HG03103 (cell line): ENCODE data around the gene CKAP2L.

Source experiments
- ATAC-seq: cut with Tn5 transposase; IDR thresholded peaks from one replicate; pipeline ENCODE4 v1.9.1; 2021; ENCODE audit warnings: low read depth; ENCODE audit not compliant: unreplicated experiment

Gene CKAP2L, protein sequence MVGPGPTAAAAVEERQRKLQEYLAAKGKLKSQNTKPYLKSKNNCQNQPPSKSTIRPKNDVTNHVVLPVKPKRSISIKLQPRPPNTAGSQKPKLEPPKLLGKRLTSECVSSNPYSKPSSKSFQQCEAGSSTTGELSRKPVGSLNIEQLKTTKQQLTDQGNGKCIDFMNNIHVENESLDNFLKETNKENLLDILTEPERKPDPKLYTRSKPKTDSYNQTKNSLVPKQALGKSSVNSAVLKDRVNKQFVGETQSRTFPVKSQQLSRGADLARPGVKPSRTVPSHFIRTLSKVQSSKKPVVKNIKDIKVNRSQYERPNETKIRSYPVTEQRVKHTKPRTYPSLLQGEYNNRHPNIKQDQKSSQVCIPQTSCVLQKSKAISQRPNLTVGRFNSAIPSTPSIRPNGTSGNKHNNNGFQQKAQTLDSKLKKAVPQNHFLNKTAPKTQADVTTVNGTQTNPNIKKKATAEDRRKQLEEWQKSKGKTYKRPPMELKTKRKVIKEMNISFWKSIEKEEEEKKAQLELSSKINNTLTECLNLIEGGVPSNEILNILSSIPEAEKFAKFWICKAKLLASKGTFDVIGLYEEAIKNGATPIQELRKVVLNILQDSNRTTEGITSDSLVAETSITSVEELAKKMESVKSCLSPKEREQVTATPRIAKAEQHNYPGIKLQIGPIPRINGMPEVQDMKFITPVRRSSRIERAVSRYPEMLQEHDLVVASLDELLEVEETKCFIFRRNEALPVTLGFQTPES

DNA sequence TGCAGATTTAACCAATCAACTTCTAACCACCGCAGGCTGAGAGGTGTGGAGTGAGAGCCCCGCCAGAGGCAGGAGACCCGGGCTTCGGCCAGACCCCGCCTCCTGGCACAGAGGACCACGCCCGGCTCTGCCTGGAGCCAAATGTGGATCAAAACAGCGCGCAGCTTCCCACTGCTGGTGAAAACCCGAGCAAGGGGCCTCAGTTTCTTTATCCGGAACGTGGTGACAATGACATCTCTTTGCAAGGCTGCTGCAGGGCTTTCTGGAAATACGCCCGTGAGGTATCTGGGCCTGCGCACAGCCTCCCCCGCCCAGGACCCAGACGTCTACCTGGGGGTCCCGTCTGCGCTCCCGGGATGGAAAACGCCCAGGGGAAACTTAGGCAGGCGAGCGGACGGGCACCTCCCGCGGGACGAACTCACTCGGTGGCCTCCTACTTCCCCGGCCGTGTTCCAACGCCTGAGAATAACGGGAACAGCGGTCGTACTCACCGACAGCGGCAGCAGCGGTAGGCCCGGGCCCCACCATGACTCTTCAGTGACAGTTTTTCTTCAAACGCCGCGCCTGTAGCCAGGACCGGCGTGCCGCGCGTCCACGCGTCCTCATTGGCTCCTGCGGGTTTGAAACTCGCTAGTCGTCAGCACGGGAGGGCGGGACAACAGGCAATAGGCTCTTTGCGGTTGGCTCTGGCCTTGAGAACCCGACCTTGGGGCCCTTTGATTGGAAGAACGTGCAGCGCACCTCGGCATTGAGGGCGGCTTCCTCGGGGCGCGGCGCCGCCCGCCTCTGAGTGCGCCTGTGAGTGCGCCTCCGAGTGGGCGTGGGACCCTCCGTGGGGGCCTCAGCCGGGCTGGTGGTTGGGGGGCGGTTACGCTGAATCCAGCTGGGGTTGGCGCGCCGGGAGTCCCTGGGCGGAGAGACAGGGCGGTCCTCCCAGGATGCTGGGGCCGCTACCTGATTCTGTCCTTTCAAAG, at the start of gene CKAP2L:
CKAP2L (minus strand) TSS at position 539 of the 974 bp plus-strand sequence; CDS start at position 528, 11 bp downstream.
- peak; percentile 94 for ATAC-seq

DNA sequence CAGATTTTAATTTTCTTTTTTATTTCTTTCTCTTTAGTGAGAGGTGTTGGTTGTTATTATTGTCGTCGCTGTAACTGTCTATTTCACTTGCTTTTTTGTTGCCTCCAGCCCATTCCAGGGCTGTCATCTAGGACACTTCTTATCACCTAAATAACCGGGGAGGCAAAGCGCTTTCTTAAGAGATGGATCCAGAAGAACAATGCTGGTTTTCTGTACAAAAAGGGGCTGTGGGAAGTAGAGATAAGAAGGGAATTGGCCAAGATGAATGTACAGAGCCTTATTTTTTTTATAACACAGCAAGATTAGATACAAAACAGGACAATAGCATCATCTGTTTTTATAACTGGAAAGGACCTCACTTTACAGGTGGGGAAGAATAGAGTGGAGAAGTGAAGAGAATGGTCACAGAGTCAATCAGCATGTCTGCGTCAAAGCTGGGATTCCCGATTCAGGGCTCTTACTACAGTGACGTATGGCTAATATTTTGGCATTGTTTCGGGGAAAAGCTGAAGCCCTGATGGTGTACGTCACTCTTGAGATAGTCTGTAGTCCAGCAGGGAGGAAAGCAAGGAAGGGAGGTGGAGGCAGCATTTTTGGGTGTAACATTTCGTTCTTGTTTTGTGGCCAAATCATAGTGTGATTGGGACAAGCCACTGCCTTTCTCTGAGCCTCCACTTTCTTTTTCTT, 49.0 kb upstream of the CKAP2L start:
- no peak for ATAC-seq

DNA sequence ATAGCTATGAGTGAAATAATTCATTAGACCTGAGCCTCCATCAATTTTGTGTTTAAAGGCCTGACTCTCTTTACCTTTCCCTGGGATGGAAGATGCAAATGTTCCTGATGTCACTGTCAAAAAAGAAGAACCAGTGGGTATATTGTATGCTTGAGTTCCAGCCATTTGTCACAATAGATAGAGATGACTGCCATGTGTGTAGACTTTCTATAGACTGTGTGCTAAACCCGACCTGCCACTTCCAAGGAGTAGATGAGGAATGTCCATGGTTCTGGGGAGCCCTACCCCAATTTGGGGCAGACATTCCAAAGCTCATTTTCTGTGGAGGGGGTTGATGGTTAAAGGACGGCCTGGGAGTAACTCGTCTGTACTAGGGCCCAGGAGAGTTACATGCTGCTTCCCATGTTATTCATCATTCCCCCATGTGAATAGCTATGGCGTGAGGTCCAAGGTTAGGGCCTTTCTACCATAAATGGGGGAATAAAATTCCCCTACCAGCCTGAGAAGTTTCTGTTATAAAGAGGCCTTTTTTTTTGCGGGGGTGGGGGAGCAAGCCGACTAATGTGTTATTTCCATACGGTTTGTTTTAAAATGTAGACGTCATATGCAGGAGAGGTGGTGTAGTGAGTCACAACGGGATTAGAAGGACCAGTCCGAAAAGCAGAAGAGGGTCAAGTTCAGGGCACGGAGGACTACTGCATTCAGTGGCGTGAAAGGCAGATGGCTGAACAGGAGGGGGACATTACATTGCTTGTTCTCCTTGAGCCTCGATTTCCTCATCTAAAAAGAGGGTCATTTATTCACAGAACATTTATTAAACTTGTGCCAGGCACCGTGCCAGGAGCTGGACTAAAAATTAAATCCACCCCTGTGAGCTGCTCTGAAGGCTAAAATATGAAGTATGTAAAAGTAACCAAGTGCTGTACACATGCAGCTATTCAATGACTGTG, 48.2 kb upstream of the CKAP2L start:
- no peak for ATAC-seq

DNA sequence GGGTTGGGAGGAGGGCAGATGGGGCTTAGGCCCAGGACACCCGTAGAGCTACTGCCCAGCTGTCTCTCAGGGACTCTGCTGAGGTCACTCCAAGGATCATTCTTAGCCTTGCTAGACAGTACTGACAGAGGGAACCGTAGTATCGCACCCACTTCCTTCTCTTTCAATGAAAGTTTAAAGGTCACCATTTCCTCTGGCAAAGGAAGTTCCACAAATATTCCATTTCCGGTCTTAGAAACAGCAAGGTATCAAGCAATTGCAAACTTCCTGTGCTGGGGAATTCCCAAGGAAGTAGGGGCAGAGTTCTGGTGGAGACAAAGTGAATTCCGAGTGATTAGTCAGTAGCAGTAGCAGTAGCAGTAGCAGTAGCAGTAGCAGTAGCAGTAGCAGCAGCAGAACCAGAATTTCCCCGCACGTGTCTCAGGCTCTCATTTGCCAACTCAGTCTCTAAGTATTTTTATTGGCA, 47.5 kb upstream of the CKAP2L start:
- no peak for ATAC-seq

DNA sequence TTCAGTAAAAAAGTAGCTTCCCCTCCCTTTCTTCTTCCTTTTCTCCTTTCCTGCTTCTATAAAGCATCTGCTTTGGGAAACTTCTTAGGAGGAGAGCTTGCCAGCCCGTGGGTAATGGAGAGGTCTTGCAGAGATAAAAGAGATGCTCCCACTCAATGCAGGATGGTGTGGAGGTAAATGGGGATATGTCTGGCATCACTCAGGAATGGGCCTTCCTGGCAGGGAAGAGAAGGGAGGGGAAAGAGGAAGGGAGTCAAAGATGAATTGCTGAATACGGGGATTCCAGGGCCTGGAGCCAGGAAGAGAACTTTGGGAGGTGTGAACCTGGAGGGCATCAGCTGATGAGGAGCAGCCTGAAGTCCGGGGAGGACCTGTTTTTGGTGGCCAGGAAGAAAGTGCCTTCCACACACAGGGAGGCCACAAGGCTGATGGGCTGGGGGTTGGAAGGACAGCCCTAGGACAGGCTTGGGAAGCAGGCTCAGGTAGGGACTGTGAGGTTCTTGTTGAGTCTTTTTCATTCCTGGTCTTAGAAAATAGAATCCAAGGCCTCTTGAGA, 46.9 kb upstream of the CKAP2L start:
- ATAC-seq, result no peak

DNA sequence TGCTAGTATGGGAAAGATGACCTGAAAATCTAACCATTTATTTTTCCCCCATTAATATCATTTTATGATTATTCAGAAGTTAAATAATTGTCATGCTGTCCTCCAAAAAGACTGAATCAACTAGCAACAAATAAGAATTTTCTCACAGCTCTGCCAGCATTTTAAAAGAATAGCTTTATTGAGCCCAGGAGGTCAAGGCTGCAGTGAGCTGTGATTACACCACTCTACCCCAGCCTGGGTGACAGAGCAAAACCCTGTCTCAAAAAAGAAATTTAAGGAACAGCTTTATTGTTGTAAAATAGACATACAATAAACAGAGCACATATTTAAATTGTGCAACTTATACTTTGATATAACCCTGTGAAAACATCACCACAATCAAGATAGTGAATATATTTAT, 44.7 kb upstream of the CKAP2L start:
- no peak for ATAC-seq

DNA sequence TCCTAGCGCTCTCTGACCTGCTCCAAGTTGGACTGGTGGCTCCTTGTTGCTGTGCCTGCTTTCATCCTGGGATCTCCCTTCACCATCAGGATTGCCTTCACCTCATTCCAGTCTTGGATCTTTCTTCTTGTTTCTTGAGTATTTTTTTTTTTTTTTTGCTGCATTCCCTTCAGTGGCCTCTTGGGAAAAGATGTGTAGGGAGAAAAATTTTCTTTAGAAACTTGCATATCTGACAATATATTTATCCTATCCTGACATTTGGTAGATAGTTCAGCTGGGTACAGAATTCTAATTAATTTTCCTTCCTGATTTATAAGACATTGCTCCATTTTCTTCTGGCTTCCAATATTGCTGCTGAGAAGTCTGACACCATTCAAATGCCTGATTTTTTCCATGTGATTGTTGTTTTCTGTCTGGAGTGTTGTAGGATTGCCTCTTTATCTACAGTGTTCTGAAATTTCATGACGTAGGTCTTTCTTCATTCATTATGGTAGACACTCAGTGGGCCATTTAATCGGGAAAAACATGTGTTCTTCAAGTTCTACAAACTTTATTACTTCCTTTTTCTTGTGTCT, 42.9 kb upstream of the CKAP2L start:
- no peak for ATAC-seq

DNA sequence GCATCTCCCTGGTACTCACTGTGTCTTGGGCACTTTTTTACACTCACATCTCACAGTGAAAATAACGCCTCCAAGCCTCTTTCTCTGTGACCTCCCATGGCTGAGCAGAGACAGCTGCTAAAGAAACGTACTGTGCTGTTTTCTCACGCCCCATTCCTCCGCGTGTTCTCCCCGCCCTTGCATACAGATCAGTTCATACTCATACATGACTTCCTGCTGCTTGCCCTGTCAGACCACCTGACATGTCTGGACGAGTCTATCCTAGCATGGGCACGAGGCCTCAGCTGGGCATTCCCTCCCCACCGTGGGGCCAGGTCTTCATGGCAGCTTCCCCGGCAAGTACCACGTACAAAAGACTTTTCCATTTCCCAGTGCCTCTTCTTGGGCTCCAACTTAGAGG, 41.1 kb upstream of the CKAP2L start:
- no peak for ATAC-seq

DNA sequence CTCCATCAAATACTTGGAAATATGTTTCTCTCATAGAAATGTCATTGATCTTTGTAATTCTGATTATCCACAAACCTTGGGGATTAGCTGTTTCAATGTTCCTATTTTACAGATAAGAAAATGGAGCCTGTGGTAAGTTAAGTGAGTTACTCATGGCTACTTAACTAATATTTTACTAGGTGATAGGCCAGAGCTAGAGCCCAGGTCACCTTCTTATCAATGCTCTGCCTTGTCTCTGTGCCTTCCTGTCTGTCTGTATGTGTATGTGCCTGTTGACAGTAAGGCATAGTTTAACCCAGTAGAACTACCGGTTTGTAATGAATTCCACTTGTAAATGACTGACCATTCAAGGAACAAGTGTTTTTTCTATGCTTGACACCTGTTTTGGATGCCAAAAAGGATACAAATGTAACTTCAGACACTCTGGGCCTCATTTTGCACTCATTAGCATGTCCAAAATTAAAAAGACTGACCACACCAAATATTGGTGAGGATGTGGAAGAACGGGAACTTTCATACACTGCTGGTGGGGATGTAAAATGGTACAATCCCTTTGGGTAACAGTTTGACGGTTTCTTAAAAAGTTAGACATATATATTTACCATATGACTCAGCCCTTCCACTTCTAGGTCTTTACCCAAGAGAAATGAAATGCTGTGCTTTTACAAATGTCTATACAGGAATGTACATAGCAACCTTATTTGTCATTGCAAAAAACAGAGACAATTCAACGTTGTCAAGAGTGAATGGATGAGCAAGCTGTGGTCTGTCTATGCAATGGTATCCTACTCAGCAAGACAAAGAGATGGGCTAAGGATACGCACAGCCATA, 39.5 kb upstream of the CKAP2L start:
- no peak for ATAC-seq

DNA sequence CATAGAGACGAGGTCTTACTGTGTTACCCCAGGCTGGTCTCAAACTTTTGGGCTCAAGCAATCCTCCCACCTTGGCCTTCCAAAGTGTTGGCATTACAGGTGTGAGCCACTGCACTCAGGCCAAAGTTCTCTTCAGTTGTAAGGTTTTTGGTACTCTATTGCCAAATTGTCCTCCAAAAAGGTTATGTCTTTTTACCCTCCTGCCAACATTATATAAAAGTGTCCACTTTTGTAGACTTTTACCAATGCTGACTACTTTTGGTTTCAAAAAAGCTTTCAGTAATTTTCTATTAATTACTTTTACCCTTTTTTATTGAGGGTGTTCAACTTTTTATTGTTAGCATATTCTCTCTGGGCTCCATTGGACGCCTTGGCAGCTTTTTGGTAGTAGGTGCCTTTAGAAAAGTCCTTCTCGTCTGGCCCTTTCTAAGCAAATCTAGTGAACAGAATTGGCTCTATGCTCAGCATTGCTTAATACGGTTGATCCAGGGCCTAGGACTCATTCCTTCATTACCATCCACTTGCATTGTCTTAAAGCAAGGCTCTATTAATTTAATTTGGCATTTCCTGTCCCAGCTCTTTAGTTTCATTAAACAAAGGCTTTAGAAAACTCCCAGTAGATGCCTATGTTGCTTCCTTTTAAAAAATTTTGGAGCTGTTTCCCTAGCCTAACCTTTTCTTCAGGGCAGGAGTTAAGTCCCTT, 36.6 kb upstream of the CKAP2L start:
- no peak for ATAC-seq

DNA sequence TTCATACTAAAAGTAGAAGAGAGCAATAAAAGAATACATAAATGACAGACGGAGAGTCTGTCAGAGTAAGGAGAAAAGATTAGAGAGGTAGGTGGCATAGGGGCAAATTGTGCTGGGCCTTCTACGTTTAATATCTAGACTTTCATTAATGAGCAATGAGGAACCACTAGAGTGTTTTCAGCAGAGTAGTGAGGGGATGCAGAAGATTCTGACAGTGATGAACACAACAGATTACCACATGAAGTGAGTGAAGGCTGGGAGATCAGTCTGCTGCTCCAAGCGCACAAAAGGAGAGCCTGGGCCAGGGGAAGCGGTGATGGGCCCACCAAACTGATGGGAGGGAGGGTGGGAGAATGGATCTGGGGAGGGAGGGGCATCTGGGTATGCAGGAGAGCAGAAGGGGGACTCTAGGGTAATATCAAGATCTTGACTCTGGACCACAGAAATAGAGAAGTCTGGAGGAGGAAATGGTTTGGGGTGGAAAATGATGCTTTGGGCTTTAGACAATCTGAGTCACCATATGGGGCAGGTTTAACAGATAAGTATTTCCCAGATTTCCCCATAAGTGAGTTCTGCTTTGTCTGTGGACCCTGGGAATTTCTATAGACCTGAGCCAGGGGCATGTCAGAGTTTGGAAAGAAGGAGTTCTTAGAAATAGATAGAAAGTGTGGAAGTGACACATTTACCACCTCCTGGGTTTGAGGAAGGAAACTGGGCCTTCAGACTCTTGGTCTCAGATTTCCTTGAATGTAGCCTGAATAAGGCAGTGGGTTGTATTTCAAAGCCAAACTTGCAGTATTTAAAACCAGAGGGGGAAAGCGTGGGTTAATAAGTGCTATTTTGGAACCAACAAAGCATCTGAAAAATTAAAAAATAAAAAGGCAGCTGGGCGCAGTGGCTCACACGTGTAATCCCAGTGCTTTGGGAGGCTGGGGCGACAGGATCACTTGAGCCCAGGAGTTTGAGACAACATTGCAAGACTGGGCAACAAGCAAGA, 34.9 kb upstream of the CKAP2L start:
- ATAC-seq, result no peak

DNA sequence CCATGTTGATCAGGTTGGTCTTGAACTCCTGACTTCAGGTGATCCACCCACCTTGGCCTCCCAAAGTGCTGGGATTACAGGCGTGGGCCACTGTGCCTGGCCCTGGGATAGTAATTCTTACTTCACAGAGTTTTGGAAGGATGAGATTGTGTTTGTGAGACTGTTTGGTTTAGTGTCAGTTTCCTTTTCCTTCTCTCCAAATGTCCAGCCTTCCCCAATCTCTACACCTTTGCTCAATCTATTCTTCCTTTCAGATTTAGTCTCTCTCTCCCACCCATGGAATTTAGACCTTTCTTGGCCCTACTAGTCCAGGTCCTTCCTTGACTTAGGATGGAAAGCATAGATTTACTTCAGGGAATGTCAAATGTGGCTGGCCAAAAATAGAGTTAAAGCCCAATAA, 32.1 kb upstream of the CKAP2L start:
- no peak for ATAC-seq

DNA sequence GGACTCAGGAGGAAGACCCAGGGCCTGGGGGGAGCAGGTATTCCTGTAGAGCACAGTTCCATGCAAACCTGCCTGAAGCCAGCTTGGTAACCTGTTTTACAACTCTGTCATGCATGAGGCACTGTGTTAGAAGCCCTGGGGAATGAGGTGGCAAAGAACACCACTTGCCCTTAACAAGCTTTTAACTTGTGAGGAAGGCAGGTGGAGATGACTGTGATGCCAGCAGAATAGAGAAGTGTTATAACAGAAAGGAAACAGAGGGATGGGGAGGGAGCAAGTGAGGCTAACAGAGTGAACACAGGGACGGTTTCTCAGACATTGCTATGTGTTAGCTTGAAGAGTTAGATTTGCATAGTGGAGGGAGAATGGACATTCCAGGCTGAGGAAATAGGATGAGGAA, 31.4 kb upstream of the CKAP2L start:
- ATAC-seq, result no peak

DNA sequence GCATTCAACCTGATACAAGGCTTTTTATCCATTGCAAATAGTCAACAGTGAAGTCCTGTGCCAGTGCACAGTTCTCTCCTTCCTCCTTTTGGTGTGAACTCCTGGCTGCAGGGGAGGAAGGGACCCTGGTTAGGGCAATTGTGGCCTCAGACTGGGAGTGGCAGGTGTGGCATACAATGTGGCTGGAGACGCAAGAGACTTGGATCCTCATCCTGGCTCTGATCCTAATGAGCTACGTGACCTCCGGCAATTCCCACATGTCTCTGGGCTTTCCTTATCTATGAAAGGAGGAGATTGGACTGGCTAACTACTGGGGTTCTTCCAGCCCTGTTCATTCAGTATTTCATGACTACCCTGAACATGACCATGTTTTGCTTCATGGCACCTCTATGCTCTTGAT, 30.4 kb upstream of the CKAP2L start:
- ATAC-seq, result no peak

DNA sequence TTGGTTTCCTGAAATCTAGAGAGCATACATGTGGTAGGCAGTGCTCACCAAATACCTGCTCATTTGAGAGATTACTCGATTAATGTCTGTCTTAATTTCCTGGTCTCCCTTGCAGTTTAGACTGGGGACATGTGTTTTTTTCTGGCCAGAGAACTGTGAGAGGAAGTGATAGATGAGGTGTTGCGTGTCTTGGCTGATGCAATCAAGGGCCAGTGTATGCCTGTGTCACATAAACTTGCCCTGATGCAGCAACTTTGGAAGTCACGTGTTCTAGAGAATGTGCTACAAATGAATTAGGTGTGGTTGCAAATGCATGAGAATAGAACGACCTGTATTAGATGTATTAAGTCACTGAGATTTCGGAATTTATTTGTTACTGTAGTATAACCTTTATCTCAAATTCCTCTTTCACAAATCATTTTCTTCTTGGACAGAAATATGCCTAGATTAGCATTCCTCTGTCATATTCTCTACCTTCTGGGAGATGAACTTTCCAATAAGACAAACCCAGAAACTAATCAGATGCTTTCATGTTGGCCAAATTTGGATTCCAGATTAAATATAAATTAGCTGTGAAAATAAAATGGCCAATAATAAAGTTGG, 29.8 kb upstream of the CKAP2L start:
- ATAC-seq, result no peak
